CD4-positive, CD25-positive, alpha-beta regulatory T cell (primary cell): ENCODE data around the gene RPN1. TPM values are rescaled to one million over a fixed set of nuclear protein-coding genes. Genes with fewer than 3 reads are reported as not detected.
A peak's percentile ranks its signal among the peaks of the same experiment; 100 is the strongest.

Source experiments
- ATAC-seq, 2 donors: fragments of 150-1000 bp; cut with Tn5 transposase; one replicate each; pipeline ENCODE4 v1.10.0; 2021; ENCODE audit warnings: low read depth in 2 of 2, moderate number of reproducible peaks in 2 of 2, moderate library complexity in 1 of 2
- DNase-seq, 3 donors: peaks; one replicate each; pipeline versions ENCODE4 v3.0.0 to v3.0.0-alpha.2; 2012 to 2022; ENCODE audit warnings: mixed read lengths in 1 of 3
- H3K27ac ChIP-seq: one replicate; pipeline ENCODE4 v1.7.0; 2013; ENCODE audit warnings: mild to moderate bottlenecking, low read length; ENCODE audit not compliant: insufficient read depth, poor library complexity, severe bottlenecking
- H3K27me3 ChIP-seq: one replicate; pipeline ENCODE4 v1.7.0; 2013; ENCODE audit warnings: low read length; ENCODE audit not compliant: control insufficient read depth, insufficient read depth
- H3K36me3 ChIP-seq: one replicate; pipeline ENCODE4 v1.7.0; 2013; ENCODE audit warnings: mild to moderate bottlenecking, low read length, moderate library complexity; ENCODE audit not compliant: control insufficient read depth, insufficient read depth
- H3K4me1 ChIP-seq: 2 replicates; pipeline ENCODE4 v1.7.0; 2013; ENCODE audit warnings: mild to moderate bottlenecking, low read length; ENCODE audit not compliant: insufficient read depth, control insufficient read depth, poor library complexity, severe bottlenecking
- H3K4me3 ChIP-seq: one replicate; pipeline ENCODE4 v1.7.0; 2013; ENCODE audit warnings: low read depth, mild to moderate bottlenecking, low read length, moderate library complexity
- H3K9me3 ChIP-seq, 2 experiments: 1 replicate in 1 of 2; 2 replicates in 1 of 2; pipeline ENCODE4 v1.7.0; 2013; ENCODE audit warnings: low read length in 2 of 2, mild to moderate bottlenecking in 1 of 2, moderate library complexity in 1 of 2; ENCODE audit not compliant: control insufficient read depth in 2 of 2
- H3K27ac Mint-ChIP-seq, 3 donors: one replicate each; pipeline ENCODE4 v1.8.0; 2020 to 2022; ENCODE audit warnings: mild to moderate bottlenecking in 3 of 3, mixed read lengths in 3 of 3, moderate library complexity in 2 of 3
- H3K27me3 Mint-ChIP-seq: one replicate; pipeline ENCODE4 v1.8.0; 2022; ENCODE audit warnings: mild to moderate bottlenecking, mixed read lengths
- H3K36me3 Mint-ChIP-seq: one replicate; pipeline ENCODE4 v1.8.0; 2020; ENCODE audit warnings: mixed read lengths
- H3K4me1 Mint-ChIP-seq, 4 donors: one replicate each; pipeline ENCODE4 v1.8.0; 2020 to 2022; ENCODE audit warnings: mixed read lengths in 4 of 4, mild to moderate bottlenecking in 1 of 4
- H3K4me3 Mint-ChIP-seq, 4 donors: one replicate each; pipeline ENCODE4 v1.8.0; 2020 to 2022; ENCODE audit warnings: mild to moderate bottlenecking in 4 of 4, mixed read lengths in 4 of 4, moderate library complexity in 3 of 4
- H3K9me3 Mint-ChIP-seq, 7 donors: one replicate each; pipeline ENCODE4 v1.8.0; 2020 to 2022; ENCODE audit warnings: mixed read lengths in 7 of 7, mild to moderate bottlenecking in 3 of 7, moderate library complexity in 2 of 7
- polyA plus RNA-seq, 4 donors: library from polyadenylated mRNA; unstranded; fragments of 300-500 nt; fragmentation: Illumina TruSeq; gene quantifications; one replicate each; pipeline ENCODE4 v1.2.3, GENCODE V29; 2021
- total RNA-seq: library from RNA; stranded (reverse); gene quantifications from one replicate; pipeline ENCODE4 v1.2.3, GENCODE V29; 2022

RPN1 gene
- total RNA-seq (94.4 TPM), polyA plus RNA-seq (100 to 1,000 TPM; 235 to 283 (median 264) TPM)

- Histone ChIP-seq H3K4me3 (peak within 1 kb of the TSS; percentile 95), H3K4me1 (peaks cover 27% of the 10 kb centered on the region), H3K9me3 (no peaks in the 10 kb centered on the region), H3K36me3 (no peaks in the 10 kb centered on the region), H3K27me3 (no peaks in the 10 kb centered on the region), H3K27ac (peak within 1 kb of the TSS; percentile 93)
- Mint-ChIP-seq H3K27me3 (no peaks in the 10 kb centered on the region), H3K4me3 (peak within 1 kb of the TSS; percentile 88 to 97 (median 94)), H3K9me3 (peaks cover 0 to 1% (median 0%) of the 10 kb centered on the region in 7 donors), H3K4me1 (peaks cover 16 to 56% (median 27%) of the 10 kb centered on the region in 4 donors), H3K27ac (peak within 1 kb of the TSS; percentile 84 to 91 (median 86)), H3K36me3 (no peaks in the 10 kb centered on the region)
- ATAC-seq, result peak; percentile 98 to 99
- peak; percentile 94 to 97 (median 95) for DNase-seq
Measured at GRCh38 chr3:128650096-128651050, at the start of gene RPN1. TSS of gene RPN1 (minus strand) at chr3:128650818. CDS start at chr3:128650800, 18 bp downstream.

GRCh38 chr3:128698211-128699047 lies 47.8 kb upstream of the RPN1 start:
- peak in 1 of 2 donors; percentile 29 for ATAC-seq

GRCh38 chr3:128697341-128697740 lies 46.7 kb upstream of the RPN1 start:
- H3K27me3 ChIP-seq, result no peaks in the 10 kb centered on the region
- H3K36me3 ChIP-seq, result no peaks in the 10 kb centered on the region
- Mint-ChIP-seq H3K36me3 (no peaks in the 10 kb centered on the region), H3K9me3 (no peaks in the 10 kb centered on the region), H3K4me1 (peaks cover 0 to 8% (median 0%) of the 10 kb centered on the region in 4 donors), H3K4me3 (peak overlapping the region in 2 of 4 donors; percentile 38 to 56), H3K27ac (no peak overlapping the region), H3K27me3 (peaks cover 16% of the 10 kb centered on the region)
- DNase-seq (peak in 1 of 3 donors; percentile 23), ATAC-seq (no peak)
- H3K4me3 ChIP-seq, result no peak overlapping the region
- H3K9me3 ChIP-seq, result no peaks in the 10 kb centered on the region
- H3K4me1 ChIP-seq, result peaks cover 3% of the 10 kb centered on the region
- no peak overlapping the region for H3K27ac ChIP-seq

More at GRCh38 chr3:128698211-128699047, 47.8 kb upstream of the RPN1 start:
- Mint-ChIP-seq H3K27me3 (peaks cover 20% of the 10 kb centered on the region), H3K4me3 (peak overlapping the region in 2 of 4 donors; percentile 76 to 79), H3K27ac (peak overlapping the region in 1 of 3 donors; percentile 38), H3K4me1 (peaks cover 0 to 8% (median 0%) of the 10 kb centered on the region in 4 donors), H3K36me3 (no peaks in the 10 kb centered on the region), H3K9me3 (no peaks in the 10 kb centered on the region)
- Histone ChIP-seq H3K27ac (no peak overlapping the region), H3K4me1 (peaks cover 3% of the 10 kb centered on the region), H3K36me3 (no peaks in the 10 kb centered on the region), H3K9me3 (no peaks in the 10 kb centered on the region), H3K4me3 (no peak overlapping the region), H3K27me3 (no peaks in the 10 kb centered on the region)
- DNase-seq, result no peak

- no peaks in the 10 kb centered on the region for H3K9me3 ChIP-seq
- H3K9me3 Mint-ChIP-seq, result peaks cover 0 to 3% (median 0%) of the 10 kb centered on the region in 7 donors
- peaks cover 17% of the 10 kb centered on the region for H3K27me3 Mint-ChIP-seq
- H3K36me3 Mint-ChIP-seq, result no peaks in the 10 kb centered on the region
- no peak overlapping the region for H3K27ac Mint-ChIP-seq
- H3K4me1 Mint-ChIP-seq, result peaks cover 0 to 9% (median 3%) of the 10 kb centered on the region in 4 donors
- H3K4me3 Mint-ChIP-seq, result no peak overlapping the region
- H3K4me1 ChIP-seq, result peaks cover 2% of the 10 kb centered on the region
- DNase-seq, result no peak
- no peak for ATAC-seq
- no peaks in the 10 kb centered on the region for H3K27me3 ChIP-seq
- H3K36me3 ChIP-seq, result no peaks in the 10 kb centered on the region
- no peak overlapping the region for H3K27ac ChIP-seq
- no peak overlapping the region for H3K4me3 ChIP-seq
Measured at GRCh38 chr3:128693696-128694095, 43.1 kb upstream of the RPN1 start.

- Mint-ChIP-seq H3K36me3 (no peaks in the 10 kb centered on the region), H3K4me1 (peaks cover 6 to 20% (median 13%) of the 10 kb centered on the region in 4 donors), H3K27me3 (peaks cover 5% of the 10 kb centered on the region), H3K27ac (peak overlapping the region in 1 of 3 donors; percentile 21), H3K4me3 (no peak overlapping the region), H3K9me3 (peaks cover 0 to 3% (median 0%) of the 10 kb centered on the region in 7 donors)
- Histone ChIP-seq H3K9me3 (no peaks in the 10 kb centered on the region), H3K4me1 (peaks cover 13% of the 10 kb centered on the region), H3K27ac (no peak overlapping the region), H3K27me3 (no peaks in the 10 kb centered on the region), H3K36me3 (no peaks in the 10 kb centered on the region), H3K4me3 (no peak overlapping the region)
- DNase-seq (no peak), ATAC-seq (no peak)
Measured at GRCh38 chr3:128689060-128689459, 38.4 kb upstream of the RPN1 start.

GRCh38 chr3:128686465-128686864 lies 35.8 kb upstream of the RPN1 start:
- Mint-ChIP-seq H3K9me3 (peaks cover 0 to 3% (median 0%) of the 10 kb centered on the region in 7 donors), H3K27me3 (peaks cover 5% of the 10 kb centered on the region), H3K36me3 (no peaks in the 10 kb centered on the region), H3K4me3 (no peak overlapping the region), H3K27ac (no peak overlapping the region), H3K4me1 (peaks cover 7 to 37% (median 21%) of the 10 kb centered on the region in 4 donors)
- H3K9me3 ChIP-seq, result no peaks in the 10 kb centered on the region
- no peak overlapping the region for H3K4me3 ChIP-seq
- no peak for ATAC-seq
- DNase-seq, result no peak
- H3K27ac ChIP-seq, result no peak overlapping the region
- no peaks in the 10 kb centered on the region for H3K27me3 ChIP-seq
- H3K4me1 ChIP-seq, result peaks cover 22% of the 10 kb centered on the region
- H3K36me3 ChIP-seq, result no peaks in the 10 kb centered on the region

GRCh38 chr3:128684986-128685726 lies 34.5 kb upstream of the RPN1 start:
- DNase-seq, result peak in 1 of 3 donors; percentile 80
- H3K27me3 Mint-ChIP-seq, result peaks cover 10% of the 10 kb centered on the region
- peaks cover 0 to 2% (median 0%) of the 10 kb centered on the region in 7 donors for H3K9me3 Mint-ChIP-seq
- H3K27ac Mint-ChIP-seq, result peak overlapping the region in 2 of 3 donors; percentile 3 to 75
- peaks cover 3% of the 10 kb centered on the region for H3K36me3 Mint-ChIP-seq
- no peak for ATAC-seq
- no peak overlapping the region for H3K27ac ChIP-seq
- H3K4me3 Mint-ChIP-seq, result peak overlapping the region in 3 of 4 donors; percentile 10 to 64 (median 26)
- no peaks in the 10 kb centered on the region for H3K27me3 ChIP-seq
- H3K4me3 ChIP-seq, result peak overlapping the region; percentile 28
- H3K4me1 ChIP-seq, result peaks cover 28% of the 10 kb centered on the region
- no peaks in the 10 kb centered on the region for H3K36me3 ChIP-seq
- no peaks in the 10 kb centered on the region for H3K9me3 ChIP-seq
- peaks cover 9 to 48% (median 28%) of the 10 kb centered on the region in 4 donors for H3K4me1 Mint-ChIP-seq
